ENCODE data around the gene PHLPP1. TPM values are rescaled to one million over a fixed set of nuclear protein-coding genes. Genes with fewer than 3 reads are reported as not detected.

Gene PHLPP1
- total RNA-seq, 1 experiment from 2014 or later = 39.9 TPM

DNA sequence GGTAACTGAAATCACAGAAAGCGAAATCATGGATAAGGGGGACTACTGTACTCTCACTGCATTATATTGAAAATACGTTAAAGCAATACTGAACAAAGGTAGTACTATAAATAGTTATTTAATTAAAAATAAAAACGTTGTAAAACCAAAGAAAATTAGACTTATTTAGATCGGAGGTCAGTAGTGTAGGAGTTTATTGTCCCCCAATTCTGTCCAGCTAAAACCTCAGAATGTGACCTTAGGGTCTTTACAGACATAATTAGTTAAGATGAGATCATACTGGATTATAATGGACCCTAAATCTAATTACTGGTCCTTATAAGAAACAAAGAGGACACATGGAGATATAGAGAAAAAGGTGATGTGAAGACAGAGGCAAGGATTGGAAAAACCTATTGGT is 95.3 kb downstream of the PHLPP1 start:
- Histone ChIP-seq H2AFZ (ENCODE audit: low read length) (no peak overlapping the region), H3K9me3 (ENCODE audit: control insufficient read depth, low read depth, low read length) (no peaks in the 10 kb centered on the region), H3K23ac (ENCODE audit: insufficient read length, low read depth, low read length) (no peak overlapping the region), H4K8ac (replicated peaks; ENCODE audit: insufficient read length, low read depth, low read length) (no peak overlapping the region), H2BK12ac (ENCODE audit: insufficient read length, low read depth, low read length) (no peak overlapping the region), H3T11ph (ENCODE audit: low read length) (no peak overlapping the region), H3K9ac (ENCODE audit: extremely low read depth, insufficient read length, low read length) (no peak overlapping the region), H2BK120ac (ENCODE audit: low read depth, low read length, poor library complexity, severe bottlenecking) (no peak overlapping the region), H4K20me1 (ENCODE audit: control insufficient read depth, insufficient read depth, insufficient read length) (no peaks in the 10 kb centered on the region), H2BK15ac (ENCODE audit: low read depth, low read length) (no peak overlapping the region), H3K14ac (ENCODE audit: insufficient read depth, low read length) (no peak overlapping the region), H3K27ac (ENCODE audit: insufficient read length, low read depth, low read length) (no peak overlapping the region), H4K91ac (ENCODE audit: insufficient read length, low read depth, low read length) (no peak overlapping the region), H3K79me2 (ENCODE audit: insufficient read depth, low read length) (peaks cover 20% of the 10 kb centered on the region; the same call in 1 of the 2 replicates), H3K4me2 (ENCODE audit: insufficient read depth, insufficient read length, low read length) (no peak overlapping the region), H2AK5ac (ENCODE audit: insufficient read length, low read length) (no peak overlapping the region), H3K79me1 (ENCODE audit: insufficient read depth, low read depth, low read length, poor library complexity, severe bottlenecking) (no peaks in the 10 kb centered on the region), H2BK5ac (ENCODE audit: insufficient read length, low read length) (no peak overlapping the region), H2BK20ac (ENCODE audit: low read depth, low read length, poor library complexity, severe bottlenecking) (no peak overlapping the region), H4K5ac (ENCODE audit: insufficient read length, low read depth, low read length) (no peak overlapping the region), H3K23me2 (ENCODE audit: insufficient read length, low read depth, low read length, poor library complexity, severe bottlenecking) (no peaks in the 10 kb centered on the region), H3K56ac (ENCODE audit: insufficient read length, low read depth, low read length) (no peak overlapping the region), H3K4ac (ENCODE audit: low read depth, low read length) (no peak overlapping the region), H3K4me1 (ENCODE audit: insufficient read depth, low read length) (peaks cover 14% of the 10 kb centered on the region), H3K27me3 (ENCODE audit: insufficient read depth, low read length) (no peaks in the 10 kb centered on the region), H3K18ac (ENCODE audit: insufficient read length, low read depth, low read length) (no peak overlapping the region)
- Mint-ChIP-seq H3K27ac (peak overlapping the region in 2 of 3 experiments; percentile 42 to 61; a peak in 2 of 7 replicates), H3K4me3 (no peak overlapping the region), H3K36me3 (ENCODE audit: insufficient read depth in 1 of 3, low read depth in 3 of 3) (no peaks in the 10 kb centered on the region; a peak in 1 of 7 replicates), H3K9me3 (no peaks in the 10 kb centered on the region), H3K4me1 (peaks cover 49 to 55% of the 10 kb centered on the region in 2 experiments), H3K27me3 (ENCODE audit: low read depth) (no peaks in the 10 kb centered on the region)
- no peak for DNase-seq
- TF ChIP-seq CTCF (conservative IDR thresholded peaks at IDR 0.05) = no peak
- no CpG with 5 or more reads among the region's 4 CpGs for WGBS (ENCODE audit: extremely low coverage, insufficient read length, low lambda C conversion rate)

Data from H9 (cell line).